Prostate gland (tissue), 2 donors: ENCODE measurements around the gene TMC2. TPM values are rescaled to one million over a fixed set of nuclear protein-coding genes. Genes with fewer than 3 reads are reported as not detected.
"Not testable (repeated sequence)": the region's sequence is repeated elsewhere in the genome, so short reads cannot be mapped to it uniquely, and the experiment has no call there.

Experiments
- DNase-seq: peaks from one replicate; pipeline ENCODE4 v3.0.0-alpha.2; 2019; ENCODE audit warnings: low spot score
- H3K27ac ChIP-seq, 2 donors: fragments of 200-600 bp; sonication (generic); 2 replicates each; pipeline ENCODE4 v1.5.1; 2017 to 2019
- H3K27me3 ChIP-seq: fragments of 200-600 bp; sonication (generic); replicated peaks from 2 replicates; pipeline ENCODE4 v1.5.1; 2019; ENCODE audit not compliant: insufficient read depth
- H3K36me3 ChIP-seq, 2 donors: fragments of 200-600 bp; sonication (generic); 1 replicate in 1 of 2; 2 replicates in 1 of 2; pipeline versions ENCODE4 v1.5.1 to v1.8.1; 2017 to 2019
- H3K4me1 ChIP-seq: fragments of 200-600 bp; sonication (generic); replicated peaks from 2 replicates; pipeline ENCODE4 v1.5.1; 2019
- H3K4me3 ChIP-seq, 2 donors: fragments of 200-600 bp; sonication (generic); 2 replicates each; pipeline ENCODE4 v1.5.1; 2017 to 2019
- H3K9me3 ChIP-seq: fragments of 200-600 bp; sonication (generic); 2 replicates; pipeline ENCODE4 v1.5.1; 2017
- CTCF ChIP-seq, 4 experiments: fragments of 200-600 bp in 2 of 4; fragments of 450-650 bp in 2 of 4; sonication (generic) in 2 of 4; IDR thresholded peaks; 1 replicate in 3 of 4; 2 replicates in 1 of 4; pipeline ENCODE4 v1.5.1; 2016 to 2019; ENCODE audit warnings: antibody characterized with exemption in 4 of 4, mild to moderate bottlenecking in 2 of 4, moderate library complexity in 2 of 4
- POLR2A ChIP-seq: fragments of 450-650 bp; IDR thresholded peaks from one replicate; pipeline ENCODE4 v1.6.1; 2016; ENCODE audit warnings: antibody characterized with exemption, mild to moderate bottlenecking
- POLR2AphosphoS5 ChIP-seq: sonication (generic); formaldehyde crosslinking; IDR thresholded peaks from one replicate; pipeline ENCODE4 v1.6.1; 2017; ENCODE audit warnings: antibody characterized with exemption
- WGBS: methylation state at CpG from one replicate; pipeline ENCODE4 v1.1.5; 2018; 5-methylcytosine and 5-hydroxymethylcytosine counted together
- intact Hi-C: fragments of 100-400 bp; cut with DNase I; formaldehyde crosslinking; loops from one replicate; pipeline ENCODE4 v1.14.2; 2022
- total RNA-seq, 2 donors: library from RNA; depleted of rRNA; stranded (reverse); fragments of >200 nt; gene quantifications; one replicate each; pipeline ENCODE4 v1.1.0, GENCODE V29; 2016

The TMC2 gene
- total RNA-seq, 2 donors from 2014 or later = 0.23 TPM; not detected in 1

- Histone ChIP-seq H3K36me3 (no peaks in the 10 kb centered on the region), H3K27ac (no peak overlapping the region), H3K4me3 (no peak overlapping the region), H3K27me3 (no peaks in the 10 kb centered on the region), H3K9me3 (no peaks in the 10 kb centered on the region), H3K4me1 (no peaks in the 10 kb centered on the region)
- intact Hi-C loops = no loop called here
- no peak for DNase-seq
- WGBS = 69% methylated on average over 3 of the region's 3 CpGs
- TF ChIP-seq POLR2AphosphoS5 (no peak), CTCF (IDR thresholded peaks at IDR 0.05) (no peak), POLR2A (no peak)
Measured at GRCh38 chr20:2672446-2672845, 136.1 kb downstream of the TMC2 start.

- no peaks in the 10 kb centered on the region for H3K27me3 ChIP-seq
- H3K27ac ChIP-seq = no peak overlapping the region
- TF ChIP-seq CTCF (IDR thresholded peaks at IDR 0.05) (no peak), POLR2AphosphoS5 (no peak)
- no peaks in the 10 kb centered on the region for H3K9me3 ChIP-seq
- DNase-seq = no peak
- no peaks in the 10 kb centered on the region for H3K36me3 ChIP-seq
- no peak overlapping the region for H3K4me3 ChIP-seq
- intact Hi-C loops = no loop called here
- no peaks in the 10 kb centered on the region for H3K4me1 ChIP-seq
- 89% methylated on average over 4 of the region's 4 CpGs for WGBS
Measured at GRCh38 chr20:2673453-2673852, 137.1 kb downstream of the TMC2 start.

DNA sequence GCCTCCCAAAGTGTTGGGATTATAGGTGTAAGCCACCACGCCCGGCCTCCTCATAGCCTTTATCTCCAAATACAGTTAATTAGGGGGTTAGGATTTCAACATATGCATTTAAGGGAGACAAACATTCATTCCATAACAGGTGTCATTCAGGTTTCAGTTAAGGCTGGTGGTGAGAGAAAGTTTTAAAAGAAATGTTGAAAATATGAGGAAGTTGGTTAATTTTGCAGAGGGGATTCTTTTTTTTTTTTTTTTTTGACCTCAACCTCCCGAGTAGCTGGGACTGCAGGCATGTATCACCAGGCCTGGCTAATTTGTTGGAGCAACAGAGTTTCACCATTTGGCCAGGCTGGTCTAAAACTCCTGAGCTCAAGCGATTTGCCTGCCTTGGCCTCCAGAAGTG is 143.7 kb downstream of the TMC2 start:
- no peaks in the 10 kb centered on the region for H3K4me1 ChIP-seq
- H3K4me3 ChIP-seq = no peak overlapping the region
- intact Hi-C loops = no loop called here
- no peak overlapping the region for H3K27ac ChIP-seq
- H3K9me3 ChIP-seq = no peaks in the 10 kb centered on the region
- no peaks in the 10 kb centered on the region for H3K36me3 ChIP-seq
- no peaks in the 10 kb centered on the region for H3K27me3 ChIP-seq
- TF ChIP-seq CTCF (IDR thresholded peaks at IDR 0.05) (no peak), POLR2AphosphoS5 (no peak), POLR2A (no peak)
- 82% methylated on average over 4 of the region's 4 CpGs for WGBS
- DNase-seq = no peak

GRCh38 chr20:2682040-2682439 is 145.7 kb downstream of the TMC2 start:
- H3K27ac ChIP-seq, H3K9me3 ChIP-seq, H3K27me3 ChIP-seq, H3K4me1 ChIP-seq, DNase-seq, intact Hi-C loops, H3K4me3 ChIP-seq, H3K36me3 ChIP-seq: not testable (repeated sequence)
- 86% methylated on average over 3 of the region's 3 CpGs for WGBS

DNA sequence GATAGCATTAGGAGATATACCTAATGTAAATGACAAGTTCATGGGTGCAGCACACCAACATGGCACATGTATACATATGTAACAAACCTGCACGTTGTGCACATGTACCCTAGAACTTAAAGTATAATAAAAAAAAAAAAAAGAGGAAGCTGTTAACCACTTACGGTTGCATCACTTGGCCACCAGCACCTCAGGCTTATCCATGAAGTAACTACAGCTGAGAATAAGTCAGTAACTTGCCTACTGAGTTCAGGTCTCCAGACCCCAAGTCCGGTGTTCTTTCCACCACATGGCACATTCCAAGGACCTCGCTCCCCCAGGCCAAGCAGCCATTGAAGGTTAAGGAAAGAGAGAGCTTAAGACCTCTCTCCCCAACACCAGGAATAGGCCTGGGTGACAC is 148.4 kb downstream of the TMC2 start:
- H3K9me3 ChIP-seq, intact Hi-C loops, H3K36me3 ChIP-seq, DNase-seq, H3K27me3 ChIP-seq, H3K4me3 ChIP-seq, H3K27ac ChIP-seq, H3K4me1 ChIP-seq: not testable (repeated sequence)
- 81% methylated on average over 4 of the region's 4 CpGs for WGBS

DNA sequence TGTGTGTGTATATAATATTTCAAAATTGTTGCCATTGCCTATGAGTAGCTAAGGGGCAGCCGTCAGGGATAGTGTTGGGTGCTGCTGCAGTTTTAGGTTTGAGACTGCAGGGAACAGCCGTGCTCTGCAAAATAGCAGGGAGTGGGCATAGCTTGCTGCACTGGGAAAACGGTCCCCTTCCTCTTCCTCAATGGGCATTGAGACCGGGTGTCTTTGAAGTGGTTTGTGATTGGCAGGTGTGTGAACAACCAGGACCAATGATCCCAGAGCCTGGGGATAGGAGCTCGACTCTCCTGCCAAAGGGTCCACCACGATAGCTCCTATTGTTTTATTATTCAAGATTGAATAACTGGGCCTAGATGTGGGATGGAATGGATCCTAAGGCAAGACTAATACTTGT is 151.1 kb downstream of the TMC2 start:
- Histone ChIP-seq H3K9me3 (no peaks in the 10 kb centered on the region), H3K36me3 (no peaks in the 10 kb centered on the region), H3K27ac (no peak overlapping the region), H3K27me3 (no peaks in the 10 kb centered on the region), H3K4me1 (peaks cover 7% of the 10 kb centered on the region), H3K4me3 (no peak overlapping the region)
- intact Hi-C loops = no loop called here
- no peak for TF ChIP-seq CTCF (IDR thresholded peaks at IDR 0.05)
- no peak for TF ChIP-seq POLR2A
- no peak for TF ChIP-seq POLR2AphosphoS5
- no peak for DNase-seq
- 57% methylated on average over 6 of the region's 6 CpGs for WGBS
